ENCODE data around the gene OR10J1.
A peak's percentile ranks its signal among the peaks of the same experiment; 100 is the strongest.

The OR10J1 gene, protein sequence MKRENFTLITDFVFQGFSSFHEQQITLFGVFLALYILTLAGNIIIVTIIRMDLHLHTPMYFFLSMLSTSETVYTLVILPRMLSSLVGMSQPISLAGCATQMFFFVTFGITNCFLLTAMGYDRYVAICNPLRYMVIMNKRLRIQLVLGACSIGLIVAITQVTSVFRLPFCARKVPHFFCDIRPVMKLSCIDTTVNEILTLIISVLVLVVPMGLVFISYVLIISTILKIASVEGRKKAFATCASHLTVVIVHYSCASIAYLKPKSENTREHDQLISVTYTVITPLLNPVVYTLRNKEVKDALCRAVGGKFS

DNA sequence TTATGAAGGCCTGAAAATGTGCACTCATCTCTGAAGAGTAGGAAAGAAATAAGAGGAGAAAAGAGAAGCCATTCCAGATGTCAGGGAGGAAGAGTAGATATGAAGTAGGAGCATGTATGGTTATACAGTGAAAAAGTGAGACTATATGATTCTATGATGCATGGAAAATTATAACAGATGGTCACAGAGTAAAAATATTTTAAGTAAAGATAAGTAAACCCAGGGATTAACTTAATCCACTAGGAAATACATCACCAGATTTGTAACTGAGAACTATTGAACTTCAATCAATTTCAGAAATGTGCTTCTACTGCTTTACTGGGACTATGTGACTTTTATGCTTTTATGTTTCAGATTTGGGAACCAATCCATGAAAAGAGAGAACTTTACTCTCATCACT lies at the start of gene OR10J1:
Gene OR10J1 (plus strand): TSS at position 301 of the 400 bp plus-strand sequence. CDS start 70 bp downstream, at position 371.
- DNase-seq (ENCODE audit: low read depth, low spot score): no peak
- CTCF ChIA-PET: no interaction called here
- no peak within 1 kb of the TSS for H3K4me3 ChIP-seq (ENCODE audit: low read depth, low read length)
- TF ChIP-seq, protein P1, sequence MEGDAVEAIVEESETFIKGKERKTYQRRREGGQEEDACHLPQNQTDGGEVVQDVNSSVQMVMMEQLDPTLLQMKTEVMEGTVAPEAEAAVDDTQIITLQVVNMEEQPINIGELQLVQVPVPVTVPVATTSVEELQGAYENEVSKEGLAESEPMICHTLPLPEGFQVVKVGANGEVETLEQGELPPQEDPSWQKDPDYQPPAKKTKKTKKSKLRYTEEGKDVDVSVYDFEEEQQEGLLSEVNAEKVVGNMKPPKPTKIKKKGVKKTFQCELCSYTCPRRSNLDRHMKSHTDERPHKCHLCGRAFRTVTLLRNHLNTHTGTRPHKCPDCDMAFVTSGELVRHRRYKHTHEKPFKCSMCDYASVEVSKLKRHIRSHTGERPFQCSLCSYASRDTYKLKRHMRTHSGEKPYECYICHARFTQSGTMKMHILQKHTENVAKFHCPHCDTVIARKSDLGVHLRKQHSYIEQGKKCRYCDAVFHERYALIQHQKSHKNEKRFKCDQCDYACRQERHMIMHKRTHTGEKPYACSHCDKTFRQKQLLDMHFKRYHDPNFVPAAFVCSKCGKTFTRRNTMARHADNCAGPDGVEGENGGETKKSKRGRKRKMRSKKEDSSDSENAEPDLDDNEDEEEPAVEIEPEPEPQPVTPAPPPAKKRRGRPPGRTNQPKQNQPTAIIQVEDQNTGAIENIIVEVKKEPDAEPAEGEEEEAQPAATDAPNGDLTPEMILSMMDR (IDR thresholded peaks at IDR 0.05; ENCODE audit: insufficient read depth, low read length, missing control alignments): no peak
- POLR2A ChIA-PET: no interaction called here

DNA sequence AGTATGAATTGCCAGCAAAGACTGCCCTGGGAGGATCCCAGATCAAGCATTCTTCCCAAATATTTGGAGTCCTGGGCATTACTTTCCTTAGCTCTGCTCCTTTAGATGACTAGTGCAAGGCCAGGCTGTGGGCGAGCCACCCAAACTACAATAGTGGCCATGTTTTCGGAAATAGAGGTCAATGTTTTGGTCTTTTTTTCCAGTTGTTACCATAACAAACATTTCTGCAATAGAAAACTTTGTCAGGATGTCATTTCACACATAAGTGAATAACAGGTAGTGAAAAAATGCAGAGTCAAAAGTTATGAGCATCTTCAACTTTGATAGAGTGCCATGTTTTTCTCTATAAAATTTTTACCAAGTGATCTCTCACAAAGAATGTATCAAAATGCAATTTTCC lies 32.7 kb upstream of the OR10J1 start:
- H3K4me3 ChIP-seq (ENCODE audit: low read depth, low read length): no peak overlapping the region
- POLR2A ChIA-PET: no interaction called here
- TF ChIP-seq, protein P1 (IDR thresholded peaks at IDR 0.05; ENCODE audit: insufficient read depth, low read length, missing control alignments): no peak
- no peak for DNase-seq (ENCODE audit: low read depth, low spot score)
- CTCF ChIA-PET: no interaction called here

DNA sequence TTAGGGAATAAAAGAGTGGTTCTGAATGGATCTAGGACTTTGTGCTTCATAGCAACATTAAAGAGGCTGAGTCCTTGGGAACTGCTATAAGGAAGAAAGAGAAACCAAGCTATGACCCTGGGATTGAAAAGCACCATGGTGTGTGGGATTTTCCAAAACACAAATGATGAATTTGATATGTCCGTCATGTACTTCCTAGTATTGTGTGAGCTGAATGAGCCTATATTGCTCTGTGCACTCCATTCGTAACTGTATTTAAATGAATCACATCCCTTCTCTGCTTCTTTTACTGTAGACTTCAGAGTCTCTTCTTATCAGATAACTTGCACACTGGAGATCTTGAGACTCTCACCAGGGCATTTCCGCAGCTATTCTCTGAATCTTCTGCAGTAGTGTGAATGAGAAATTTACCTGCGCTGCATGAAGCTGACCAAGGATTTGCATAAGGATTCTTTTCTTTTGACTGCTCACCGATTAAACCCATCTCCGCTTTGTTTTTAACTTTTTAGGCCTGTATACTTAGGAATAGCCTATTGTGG lies 30.6 kb upstream of the OR10J1 start:
- TF ChIP-seq, protein P1 (IDR thresholded peaks at IDR 0.05; ENCODE audit: insufficient read depth, low read length, missing control alignments): no peak
- DNase-seq (ENCODE audit: low read depth, low spot score): no peak
- ChIA-PET POLR2A (interaction anchor here (0.6 kb wide), 1 partner anchor 372 kb away, joined by 4 read pairs; the partner anchor contains the start of gene DUSP23), CTCF (no interaction called here)
- no peak overlapping the region for H3K4me3 ChIP-seq (ENCODE audit: low read depth, low read length)

DNA sequence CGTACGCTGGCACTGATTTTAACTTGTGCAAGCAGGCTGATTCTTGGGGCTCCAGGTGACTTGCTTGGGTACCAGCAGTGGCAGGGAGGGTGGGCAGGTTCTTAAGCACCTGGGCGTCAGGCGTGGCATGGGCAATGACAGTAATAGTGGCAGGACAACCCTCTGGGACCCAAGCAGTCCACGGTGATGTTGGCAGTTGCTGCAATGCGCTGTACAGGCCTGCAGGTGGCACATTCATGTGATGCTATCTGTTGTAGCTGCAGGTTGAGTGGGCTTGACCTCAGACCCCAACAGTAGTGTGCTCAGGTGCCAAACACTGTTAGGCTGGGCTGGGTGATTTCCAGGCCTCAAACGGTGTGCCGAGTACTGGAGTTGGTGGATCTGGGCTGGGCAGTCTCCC lies 17.7 kb upstream of the OR10J1 start:
- ChIA-PET POLR2A (no interaction called here), CTCF (no interaction called here)
- no peak overlapping the region for H3K4me3 ChIP-seq (ENCODE audit: low read depth, low read length)
- TF ChIP-seq, protein P1 (IDR thresholded peaks at IDR 0.05; ENCODE audit: insufficient read depth, low read length, missing control alignments): no peak
- DNase-seq (ENCODE audit: low read depth, low spot score): no peak

DNA sequence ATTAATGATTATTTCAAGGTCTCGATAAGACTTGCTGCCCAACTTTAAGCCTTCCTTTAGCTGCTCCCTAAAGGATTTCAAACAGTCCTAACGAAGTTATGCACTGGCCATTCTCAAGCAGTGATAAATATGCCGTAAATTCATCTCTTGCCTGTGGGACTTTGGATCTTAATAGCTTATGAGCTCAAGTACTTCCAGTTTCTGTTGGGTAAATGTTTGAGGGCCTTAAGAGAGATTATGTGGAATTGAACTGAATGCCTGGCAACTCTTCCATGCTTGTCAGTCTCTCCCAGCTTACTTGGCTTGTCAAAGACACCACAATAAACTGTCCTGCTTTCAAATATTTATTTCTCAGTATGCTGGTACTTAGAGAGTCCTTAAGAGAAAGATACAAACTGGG lies 11.0 kb upstream of the OR10J1 start:
- ChIA-PET CTCF (interaction anchor here (1.0 kb wide), 1 partner anchor 349 kb away, joined by 3 read pairs; no protein-coding TSS in a partner anchor), POLR2A (no interaction called here)
- TF ChIP-seq, protein P1 (IDR thresholded peaks at IDR 0.05; ENCODE audit: insufficient read depth, low read length, missing control alignments): no peak
- no peak for DNase-seq (ENCODE audit: low read depth, low spot score)
- no peak overlapping the region for H3K4me3 ChIP-seq (ENCODE audit: low read depth, low read length)

DNA sequence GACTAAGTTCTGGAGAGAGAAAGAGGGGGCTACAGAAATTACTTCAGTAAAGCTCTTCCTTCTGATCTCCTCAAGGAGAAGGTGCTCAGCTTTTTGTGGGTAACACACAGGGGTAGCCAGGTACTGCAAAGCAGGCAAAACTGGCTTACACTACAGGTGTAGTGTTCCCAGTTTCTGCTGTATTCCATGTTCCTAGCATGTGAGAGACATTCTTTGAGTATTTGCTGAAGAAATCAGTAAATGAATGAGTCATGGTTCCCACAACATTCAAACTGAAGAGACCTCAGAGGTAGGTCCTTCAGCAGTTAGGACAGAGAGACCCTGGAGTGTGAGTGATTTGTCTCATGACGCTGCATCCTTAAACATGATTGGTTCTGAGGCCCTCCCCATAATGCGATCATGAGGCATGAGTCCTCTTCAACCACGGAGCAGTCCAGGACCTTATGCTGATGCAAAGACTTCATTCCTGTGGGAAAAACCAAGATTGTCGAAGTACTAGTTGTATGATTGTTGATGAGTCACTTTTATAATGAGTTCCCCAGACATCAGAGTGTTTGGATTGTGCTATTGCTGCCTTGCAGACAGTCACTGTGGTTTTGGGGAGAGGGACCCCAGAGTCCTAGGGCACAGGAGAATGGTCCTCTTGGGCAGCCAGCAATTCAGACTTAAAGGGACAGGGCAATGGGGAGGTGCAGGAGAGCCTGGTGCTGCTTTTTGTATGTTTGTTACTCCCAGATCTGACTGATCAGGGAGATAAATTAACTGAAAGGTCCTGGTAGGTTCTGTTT lies 10.3 kb upstream of the OR10J1 start:
- peak; percentile 91 for DNase-seq (ENCODE audit: low read depth, low spot score)
- ChIA-PET CTCF (interaction anchor here (1.0 kb wide), 1 partner anchor 348 kb away, joined by 3 read pairs; no protein-coding TSS in a partner anchor), POLR2A (no interaction called here)
- TF ChIP-seq, protein P1 (IDR thresholded peaks at IDR 0.05; ENCODE audit: insufficient read depth, low read length, missing control alignments): no peak
- no peak overlapping the region; the same call in 1 of the 2 replicates for H3K4me3 ChIP-seq (ENCODE audit: low read depth, low read length)

Data from AG04449 (cell line).